Measurements from ENCODE around the gene PDE1A.

Gene PDE1A

GRCh38 chr2:182186132-182186735 is 240.6 kb downstream of the PDE1A start:
- DNase-seq: peak; percentile 41

GRCh38 chr2:182182436-182182835 is 244.4 kb downstream of the PDE1A start:
- no peak for DNase-seq

- no peak for DNase-seq
Observed at GRCh38 chr2:182181381-182181780, 245.5 kb downstream of the PDE1A start.

- DNase-seq: no peak
Observed at GRCh38 chr2:182179176-182179575, 247.7 kb downstream of the PDE1A start.

GRCh38 chr2:182173944-182174622 is 252.8 kb downstream of the PDE1A start:
- no peak for DNase-seq

GRCh38 chr2:182170341-182170740 is 256.5 kb downstream of the PDE1A start:
- no peak for DNase-seq

GRCh38 chr2:182167882-182168281 is 259.0 kb downstream of the PDE1A start:
- no peak for DNase-seq

GRCh38 chr2:182166841-182167240 is 260.0 kb downstream of the PDE1A start:
- DNase-seq: no peak

- DNase-seq: no peak
Observed at GRCh38 chr2:182166406-182166805, 260.4 kb downstream of the PDE1A start.

- DNase-seq: no peak
Observed at GRCh38 chr2:182165202-182165601, 261.6 kb downstream of the PDE1A start.

- DNase-seq: no peak
Observed at GRCh38 chr2:182164686-182165085, 262.1 kb downstream of the PDE1A start.

GRCh38 chr2:182163878-182164277 is 263.0 kb downstream of the PDE1A start:
- DNase-seq: no peak

GRCh38 chr2:182148344-182148743 is 278.5 kb downstream of the PDE1A start:
- no peak for DNase-seq

- DNase-seq: no peak
Observed at GRCh38 chr2:182144776-182145165, 282.1 kb downstream of the PDE1A start.

- DNase-seq: no peak
Observed at GRCh38 chr2:182144041-182144775, 282.6 kb downstream of the PDE1A start.

GRCh38 chr2:182142062-182142461 is 284.8 kb downstream of the PDE1A start:
- no peak for DNase-seq

- no peak for DNase-seq
Observed at GRCh38 chr2:182134201-182134600, 292.6 kb downstream of the PDE1A start.

- DNase-seq: no peak
Observed at GRCh38 chr2:182133195-182133891, 293.5 kb downstream of the PDE1A start.

GRCh38 chr2:182132605-182133004 is 294.2 kb downstream of the PDE1A start:
- no peak for DNase-seq

GRCh38 chr2:182128821-182129707 is 297.8 kb downstream of the PDE1A start:
- no peak for DNase-seq

GRCh38 chr2:182117196-182117595 is 309.6 kb downstream of the PDE1A start:
- no peak for DNase-seq

GRCh38 chr2:182116774-182117173 is 310.1 kb downstream of the PDE1A start:
- no peak for DNase-seq
